Activated CD8-positive, alpha-beta T cell treated with anti-CD3 and anti-CD28 coated beads for 36 hours (primary cell): Measurements from ENCODE around the gene DPPA2. TPM values are rescaled to one million over a fixed set of nuclear protein-coding genes. Genes with fewer than 3 reads are reported as not detected.

ENCODE experiments used
- ATAC-seq: fragments of 200-7000 bp; cut with Tn5 transposase; one replicate; pipeline ENCODE4 v1.10.0; 2021; ENCODE audit warnings: mild to moderate bottlenecking, moderate library complexity
- CTCF ChIA-PET: fragments of 350-600 bp; sonication (Branson Sonifier 250); formaldehyde crosslinking; loops from one replicate; lab custom pipeline; 2021; ENCODE audit warnings: antibody characterized with exemption; lab: Charles Lee
- POLR2A ChIA-PET: fragments of 350-600 bp; sonication (Branson Sonifier 250); formaldehyde crosslinking; loops from one replicate; lab custom pipeline; 2021; ENCODE audit warnings: antibody characterized with exemption; lab: Charles Lee
- DNase-seq: peaks from one replicate; pipeline ENCODE4 v3.0.0-alpha.2; 2020
- H3K27ac Mint-ChIP-seq: one replicate; pipeline ENCODE4 v1.8.0; 2021; ENCODE audit warnings: mild to moderate bottlenecking, mixed read lengths
- H3K27me3 Mint-ChIP-seq: one replicate; pipeline ENCODE4 v1.8.0; 2021; ENCODE audit warnings: mixed read lengths
- H3K36me3 Mint-ChIP-seq: one replicate; pipeline ENCODE4 v1.8.0; 2021; ENCODE audit warnings: low read depth, mixed read lengths
- H3K4me1 Mint-ChIP-seq: one replicate; pipeline ENCODE4 v1.8.0; 2021; ENCODE audit warnings: low read depth, mixed read lengths
- H3K4me3 Mint-ChIP-seq: one replicate; pipeline ENCODE4 v1.8.0; 2021; ENCODE audit warnings: mild to moderate bottlenecking, moderate library complexity, mixed read lengths
- H3K9me3 Mint-ChIP-seq: one replicate; pipeline ENCODE4 v1.8.0; 2021; ENCODE audit warnings: mixed read lengths
- intact Hi-C: fragments of 100-400 bp; cut with micrococcal nuclease; formaldehyde crosslinking; loops from one replicate; pipeline ENCODE4 v1.10.0; 2022
- total RNA-seq, 2 experiments: library from RNA; stranded (reverse); gene quantifications; one replicate each; pipeline ENCODE4 v1.2.3, GENCODE V29; 2021
- TF ChIP-seq, protein P1 (sequence below): fragments of 200-600 bp; IDR thresholded peaks from one replicate; pipeline ENCODE4 v1.8.0; 2022; ENCODE audit warnings: antibody characterized with exemption, mild to moderate bottlenecking

DPPA2 gene
- total RNA-seq, 2 experiments from 2014 or later: not detected

DNA sequence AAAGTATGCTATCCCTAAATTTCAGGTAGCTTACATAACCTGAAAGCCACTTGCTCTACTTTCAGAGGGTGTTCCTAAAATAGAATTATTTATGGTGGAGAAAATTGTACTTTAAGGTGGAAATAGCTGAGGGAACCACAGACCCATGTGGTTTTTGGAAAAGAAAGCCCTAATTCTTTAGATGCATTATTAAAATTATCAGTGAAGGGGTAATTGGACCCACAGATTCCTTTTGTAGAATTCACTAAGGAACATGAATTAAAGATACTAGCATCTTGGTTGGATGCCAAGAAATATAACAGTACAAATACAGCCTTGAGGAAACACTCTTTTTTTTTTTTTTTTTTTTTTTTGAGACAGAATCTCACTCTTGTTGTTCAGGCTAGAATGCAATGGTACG, 37.8 kb downstream of the DPPA2 start:
- Mint-ChIP-seq H3K27me3 (no peaks in the 10 kb centered on the region), H3K27ac (no peak overlapping the region), H3K9me3 (no peaks in the 10 kb centered on the region), H3K36me3 (no peaks in the 10 kb centered on the region), H3K4me3 (no peak overlapping the region), H3K4me1 (no peaks in the 10 kb centered on the region)
- ChIA-PET POLR2A (no interaction called here), CTCF (no interaction called here)
- no peak for DNase-seq
- no peak for ATAC-seq
- intact Hi-C loops: no loop called here
- TF ChIP-seq, protein P1, sequence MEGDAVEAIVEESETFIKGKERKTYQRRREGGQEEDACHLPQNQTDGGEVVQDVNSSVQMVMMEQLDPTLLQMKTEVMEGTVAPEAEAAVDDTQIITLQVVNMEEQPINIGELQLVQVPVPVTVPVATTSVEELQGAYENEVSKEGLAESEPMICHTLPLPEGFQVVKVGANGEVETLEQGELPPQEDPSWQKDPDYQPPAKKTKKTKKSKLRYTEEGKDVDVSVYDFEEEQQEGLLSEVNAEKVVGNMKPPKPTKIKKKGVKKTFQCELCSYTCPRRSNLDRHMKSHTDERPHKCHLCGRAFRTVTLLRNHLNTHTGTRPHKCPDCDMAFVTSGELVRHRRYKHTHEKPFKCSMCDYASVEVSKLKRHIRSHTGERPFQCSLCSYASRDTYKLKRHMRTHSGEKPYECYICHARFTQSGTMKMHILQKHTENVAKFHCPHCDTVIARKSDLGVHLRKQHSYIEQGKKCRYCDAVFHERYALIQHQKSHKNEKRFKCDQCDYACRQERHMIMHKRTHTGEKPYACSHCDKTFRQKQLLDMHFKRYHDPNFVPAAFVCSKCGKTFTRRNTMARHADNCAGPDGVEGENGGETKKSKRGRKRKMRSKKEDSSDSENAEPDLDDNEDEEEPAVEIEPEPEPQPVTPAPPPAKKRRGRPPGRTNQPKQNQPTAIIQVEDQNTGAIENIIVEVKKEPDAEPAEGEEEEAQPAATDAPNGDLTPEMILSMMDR: no peak

DNA sequence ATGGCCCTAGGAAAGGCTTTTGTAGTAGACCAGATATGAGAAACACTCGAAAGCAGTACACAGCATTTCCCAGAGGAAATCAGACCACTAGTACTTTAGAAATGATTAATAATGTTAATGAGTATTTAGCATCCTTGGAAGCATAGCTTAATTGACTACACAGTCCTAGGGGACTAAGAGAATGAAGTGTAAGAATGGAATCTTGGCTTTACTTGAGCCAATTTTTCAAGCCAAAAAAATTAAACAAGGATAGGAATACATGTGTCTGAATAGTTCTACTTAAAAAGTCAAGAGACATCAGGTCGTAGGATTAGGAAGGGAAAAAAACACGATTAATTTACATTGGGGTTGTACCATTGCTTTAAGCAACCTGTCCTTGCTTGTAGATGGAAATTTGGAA, 38.2 kb downstream of the DPPA2 start:
- H3K27ac Mint-ChIP-seq: no peak overlapping the region
- no peaks in the 10 kb centered on the region for H3K4me1 Mint-ChIP-seq
- no peaks in the 10 kb centered on the region for H3K27me3 Mint-ChIP-seq
- H3K4me3 Mint-ChIP-seq: no peak overlapping the region
- ChIA-PET POLR2A (no interaction called here), CTCF (no interaction called here)
- no peaks in the 10 kb centered on the region for H3K36me3 Mint-ChIP-seq
- ATAC-seq (no peak), DNase-seq (no peak)
- TF ChIP-seq, protein P1: no peak
- intact Hi-C loops: no loop called here
- H3K9me3 Mint-ChIP-seq: no peaks in the 10 kb centered on the region

DNA sequence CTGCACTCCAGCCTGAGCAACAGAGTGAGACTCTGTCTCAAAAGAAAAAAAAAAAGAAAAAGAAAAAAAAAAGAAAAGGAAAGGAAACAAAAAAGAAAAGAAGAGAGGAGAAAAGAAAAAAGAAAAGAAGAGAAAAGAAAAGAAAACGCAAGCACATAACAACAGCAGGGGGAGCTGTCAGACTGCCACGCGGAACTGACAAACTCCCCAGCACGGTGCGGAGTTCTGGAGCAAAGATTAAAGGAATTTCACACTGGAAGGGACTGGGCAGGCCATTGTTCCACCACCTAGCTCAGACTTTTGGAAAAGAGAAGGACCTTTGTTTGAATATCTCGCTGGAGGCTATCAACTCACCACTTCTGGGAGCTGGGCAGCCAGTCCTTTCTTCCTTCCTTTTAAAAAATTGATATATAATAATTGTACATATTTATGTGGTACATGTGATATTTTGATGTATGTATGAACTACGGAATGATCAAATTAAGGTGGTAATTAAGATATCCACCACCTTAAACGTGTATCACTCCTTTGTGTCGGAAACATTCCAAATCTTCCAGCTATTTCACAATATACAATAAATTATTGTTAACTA, 40.5 kb downstream of the DPPA2 start:
- TF ChIP-seq, protein P1: peak; percentile 65
- Mint-ChIP-seq H3K36me3 (no peaks in the 10 kb centered on the region), H3K9me3 (no peaks in the 10 kb centered on the region), H3K4me1 (no peaks in the 10 kb centered on the region), H3K27me3 (no peaks in the 10 kb centered on the region), H3K4me3 (no peak overlapping the region), H3K27ac (no peak overlapping the region)
- intact Hi-C loops: no loop called here
- ATAC-seq (no peak), DNase-seq (peak; percentile 39)
- POLR2A ChIA-PET: no interaction called here
- CTCF ChIA-PET: interaction anchor here (1.5 to 1.8 kb wide), 2 partner anchors 8 to 214 kb away, joined by 3 to 7 read pairs; no protein-coding TSS in a partner anchor

DNA sequence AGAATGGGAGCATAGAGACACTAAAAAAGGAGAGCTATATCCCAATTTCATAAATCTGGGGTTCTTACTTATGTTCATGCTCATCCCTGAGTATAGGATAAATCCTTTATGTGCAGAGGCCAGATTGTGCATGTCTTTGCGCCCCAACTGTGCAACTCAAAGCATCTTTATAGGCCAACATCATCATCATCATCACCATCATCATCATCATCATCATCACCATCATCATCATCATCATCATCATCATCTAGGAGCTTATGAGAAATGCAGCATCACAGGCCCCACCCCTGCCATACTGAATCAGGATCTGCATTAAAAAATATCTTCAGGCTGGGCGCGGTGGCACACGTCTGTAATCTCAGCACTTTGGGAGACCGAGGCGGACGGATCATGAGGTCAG, 45.5 kb downstream of the DPPA2 start:
- intact Hi-C loops: no loop called here
- Mint-ChIP-seq H3K9me3 (no peaks in the 10 kb centered on the region), H3K4me1 (no peaks in the 10 kb centered on the region), H3K27me3 (no peaks in the 10 kb centered on the region), H3K27ac (no peak overlapping the region), H3K4me3 (no peak overlapping the region), H3K36me3 (no peaks in the 10 kb centered on the region)
- DNase-seq: no peak
- TF ChIP-seq, protein P1: no peak
- ChIA-PET POLR2A (no interaction called here), CTCF (no interaction called here)
- ATAC-seq: no peak

DNA sequence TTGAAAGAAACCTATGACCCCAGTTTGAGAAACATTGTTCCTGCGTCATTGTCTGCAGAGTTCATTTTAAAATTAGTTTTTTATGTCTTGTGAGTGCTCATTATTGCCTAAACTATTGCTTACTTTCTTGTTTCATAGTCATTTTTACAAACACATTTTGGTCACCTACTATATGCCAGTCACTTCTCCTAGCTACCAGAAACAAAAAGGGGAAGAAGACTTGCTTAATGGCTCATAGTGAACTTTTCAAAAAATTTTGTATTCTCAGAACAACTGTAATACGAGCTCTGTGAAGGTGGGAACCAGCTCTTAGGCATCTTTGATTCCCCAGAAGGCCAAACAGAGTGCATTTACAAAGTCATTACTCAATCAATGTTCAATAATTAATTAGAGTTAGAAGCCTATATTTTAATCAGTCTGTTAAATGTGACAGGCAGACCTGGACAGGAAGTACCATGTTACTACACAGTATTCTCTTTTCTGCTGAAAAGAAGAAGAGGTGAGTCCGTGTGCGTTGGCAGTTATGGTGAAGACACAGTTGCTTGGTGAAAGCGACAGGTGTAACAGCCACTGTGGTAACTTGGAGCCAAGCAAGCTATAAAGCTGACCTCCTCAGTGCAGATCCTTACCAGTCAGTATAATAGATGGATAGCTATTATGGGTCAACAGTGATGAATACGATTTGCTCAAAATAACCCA, 46.6 kb downstream of the DPPA2 start:
- DNase-seq (no peak), ATAC-seq (no peak)
- Mint-ChIP-seq H3K36me3 (no peaks in the 10 kb centered on the region), H3K27ac (no peak overlapping the region), H3K4me3 (no peak overlapping the region), H3K9me3 (no peaks in the 10 kb centered on the region), H3K4me1 (no peaks in the 10 kb centered on the region), H3K27me3 (no peaks in the 10 kb centered on the region)
- intact Hi-C loops: no loop called here
- ChIA-PET POLR2A (no interaction called here), CTCF (no interaction called here)
- TF ChIP-seq, protein P1: no peak
